Type B pancreatic cell (in vitro differentiated cells): Measurements from ENCODE around the gene LDLR. TPM values are rescaled to one million over a fixed set of nuclear protein-coding genes. Genes with fewer than 3 reads are reported as not detected.
A peak's percentile ranks its signal among the peaks of the same experiment; 100 is the strongest.
"Not testable (repeated sequence)": the region's sequence is repeated elsewhere in the genome, so short reads cannot be mapped to it uniquely, and the experiment has no call there.

Experiments
- DNase-seq: peaks from one replicate; pipeline ENCODE4 v3.0.0; 2021; ENCODE audit warnings: mixed read lengths; ENCODE audit not compliant: unreplicated experiment; ENCODE audit errors: extremely low spot score
- H3K27ac Mint-ChIP-seq: 2 replicates; pipeline ENCODE4 v1.8.0; 2021; ENCODE audit warnings: mild to moderate bottlenecking, mixed read lengths
- H3K27me3 Mint-ChIP-seq: 2 replicates; pipeline ENCODE4 v1.8.0; 2021; ENCODE audit warnings: mixed read lengths
- H3K36me3 Mint-ChIP-seq: 2 replicates; pipeline ENCODE4 v1.8.0; 2021; ENCODE audit warnings: mixed read lengths
- H3K4me1 Mint-ChIP-seq: one replicate; pipeline ENCODE4 v1.8.0; 2021; ENCODE audit warnings: mixed read lengths; ENCODE audit not compliant: unreplicated experiment
- H3K4me3 Mint-ChIP-seq: 2 replicates; pipeline ENCODE4 v1.8.0; 2021; ENCODE audit warnings: mild to moderate bottlenecking, mixed read lengths
- H3K9me3 Mint-ChIP-seq: 2 replicates; pipeline ENCODE4 v1.8.0; 2021; ENCODE audit warnings: mixed read lengths
- CTCF ChIP-seq: fragments of 200-600 bp; sonication (generic); conservative IDR thresholded peaks from 2 replicates; pipeline ENCODE4 v1.5.0; 2021; ENCODE audit warnings: antibody characterized with exemption, mild to moderate bottlenecking
- total RNA-seq: library from RNA; stranded (reverse); gene quantifications from 2 replicates; pipeline ENCODE4 v1.2.1, GENCODE V29; 2021; ENCODE audit warnings: low replicate concordance

Gene LDLR
- total RNA-seq, 1 donor from 2014 or later: 67.4 TPM

- TF ChIP-seq CTCF: peak; percentile 79
- Mint-ChIP-seq H3K27ac (peak overlapping the region; percentile 58), H3K27me3 (no peaks in the 10 kb centered on the region), H3K9me3 (no peaks in the 10 kb centered on the region), H3K4me1 (no peaks in the 10 kb centered on the region), H3K4me3 (no peak overlapping the region), H3K36me3 (peaks cover 30% of the 10 kb centered on the region)
- peak; percentile 85 for DNase-seq
These were observed 41.7 kb downstream of the LDLR start for GRCh38 chr19:11130824-11131455.

- H3K27ac Mint-ChIP-seq: peak overlapping the region; percentile 58
- no peak overlapping the region for H3K4me3 Mint-ChIP-seq
- no peak for DNase-seq
- H3K4me1 Mint-ChIP-seq: no peaks in the 10 kb centered on the region
- TF ChIP-seq CTCF: no peak
- no peaks in the 10 kb centered on the region for H3K27me3 Mint-ChIP-seq
- H3K9me3 Mint-ChIP-seq: no peaks in the 10 kb centered on the region
- H3K36me3 Mint-ChIP-seq: peaks cover 26% of the 10 kb centered on the region
These were observed 42.2 kb downstream of the LDLR start for GRCh38 chr19:11131471-11131870.

GRCh38 chr19:11136400-11137101, 47.3 kb downstream of the LDLR start:
- H3K27me3 Mint-ChIP-seq: no peaks in the 10 kb centered on the region
- peaks cover 12% of the 10 kb centered on the region for H3K4me1 Mint-ChIP-seq
- no peaks in the 10 kb centered on the region for H3K9me3 Mint-ChIP-seq
- TF ChIP-seq CTCF: no peak
- H3K4me3 Mint-ChIP-seq: peak overlapping the region; percentile 11
- H3K36me3 Mint-ChIP-seq: peaks cover 11% of the 10 kb centered on the region
- no peak for DNase-seq
- H3K27ac Mint-ChIP-seq: peak overlapping the region; percentile 39

GRCh38 chr19:11137542-11138384, 48.5 kb downstream of the LDLR start:
- H3K4me1 Mint-ChIP-seq: peaks cover 16% of the 10 kb centered on the region
- H3K36me3 Mint-ChIP-seq: peaks cover 6% of the 10 kb centered on the region
- H3K9me3 Mint-ChIP-seq: no peaks in the 10 kb centered on the region
- H3K27ac Mint-ChIP-seq: peak overlapping the region; percentile 85
- peak; percentile 82 for TF ChIP-seq CTCF
- peak; percentile 82 for DNase-seq
- peak overlapping the region; percentile 83 for H3K4me3 Mint-ChIP-seq
- no peaks in the 10 kb centered on the region for H3K27me3 Mint-ChIP-seq

GRCh38 chr19:11138601-11139300, 49.5 kb downstream of the LDLR start:
- peak overlapping the region; percentile 83 for H3K27ac Mint-ChIP-seq
- H3K4me1 Mint-ChIP-seq: peaks cover 16% of the 10 kb centered on the region
- no peaks in the 10 kb centered on the region for H3K36me3 Mint-ChIP-seq
- H3K4me3 Mint-ChIP-seq: peak overlapping the region; percentile 75
- H3K27me3 Mint-ChIP-seq: no peaks in the 10 kb centered on the region
- no peak for DNase-seq
- no peak for TF ChIP-seq CTCF
- H3K9me3 Mint-ChIP-seq: no peaks in the 10 kb centered on the region

GRCh38 chr19:11140023-11140538, 50.8 kb downstream of the LDLR start:
- not testable (repeated sequence) for H3K27ac Mint-ChIP-seq, H3K4me3 Mint-ChIP-seq, H3K36me3 Mint-ChIP-seq, H3K27me3 Mint-ChIP-seq, DNase-seq, H3K9me3 Mint-ChIP-seq
- H3K4me1 Mint-ChIP-seq: peaks cover 16% of the 10 kb centered on the region
